PC-9 (cell line): Measurements from ENCODE around the gene POLE4. TPM values are rescaled to one million over a fixed set of nuclear protein-coding genes. Genes with fewer than 3 reads are reported as not detected.

Experiments
- BruUV-seq: library from RNA; stranded (reverse); fragments of 400-500 nt; replicated peaks from 2 replicates; lab custom pipeline; 2021; lab: Mats Ljungman, UMichigan
- CTCF ChIA-PET: fragments of 300-600 bp; sonication (Branson Sonifier 250); formaldehyde crosslinking; loops from one replicate; lab custom pipeline; 2022; ENCODE audit warnings: antibody characterized with exemption; lab: Charles Lee
- POLR2A ChIA-PET: fragments of 300-600 bp; sonication (Branson Sonifier 250); formaldehyde crosslinking; loops from one replicate; lab custom pipeline; 2022; ENCODE audit warnings: antibody characterized with exemption; ENCODE audit not compliant: unreplicated experiment; lab: Charles Lee
- DNase-seq, 2 experiments: peaks; one replicate each; pipeline versions ENCODE4 v3.0.0 to v3.0.0-alpha.2; 2015 to 2022; ENCODE audit warnings: mixed read lengths in 1 of 2
- H2AFZ ChIP-seq: fragments of 200-600 bp; sonication (generic); 2 replicates; pipeline ENCODE4 v1.8.1; 2017; ENCODE audit warnings: antibody characterized with exemption
- H3F3A ChIP-seq: fragments of 200-600 bp; sonication (generic); 2 replicates; pipeline ENCODE4 v1.8.1; 2017; ENCODE audit warnings: antibody characterized with exemption, mild to moderate bottlenecking, low read depth; ENCODE audit not compliant: insufficient read depth
- H3K27ac ChIP-seq: fragments of 200-600 bp; sonication (generic); 2 replicates; pipeline ENCODE4 v1.6.1; 2016; ENCODE audit warnings: mixed run types
- H3K27me3 ChIP-seq: fragments of 200-600 bp; sonication (generic); 2 replicates; pipeline ENCODE4 v1.6.1; 2016; ENCODE audit warnings: low read depth, mixed run types; ENCODE audit not compliant: insufficient read depth
- H3K36me3 ChIP-seq: fragments of 200-600 bp; sonication (generic); 2 replicates; pipeline ENCODE4 v1.6.1; 2016; ENCODE audit warnings: low read depth, mixed run types
- H3K4me1 ChIP-seq: fragments of 200-600 bp; sonication (generic); replicated peaks from 2 replicates; pipeline ENCODE4 v1.6.1; 2016; ENCODE audit warnings: mixed run types; ENCODE audit not compliant: insufficient read depth
- H3K4me2 ChIP-seq: fragments of 200-600 bp; sonication (generic); 2 replicates; pipeline ENCODE4 v1.6.1; 2017; ENCODE audit warnings: mixed run types
- H3K4me3 ChIP-seq: fragments of 200-600 bp; sonication (generic); 2 replicates; pipeline ENCODE4 v1.6.1; 2016; ENCODE audit warnings: mixed run types
- H3K79me2 ChIP-seq: fragments of 200-600 bp; sonication (generic); 2 replicates; pipeline ENCODE4 v1.6.1; 2017; ENCODE audit warnings: low read depth, mixed run types
- H3K9me2 ChIP-seq: fragments of 200-600 bp; sonication (generic); 2 replicates; pipeline ENCODE4 v1.8.1; 2017; ENCODE audit warnings: mild to moderate bottlenecking; ENCODE audit not compliant: insufficient read depth
- H3K9me3 ChIP-seq: fragments of 200-600 bp; sonication (generic); 2 replicates; pipeline ENCODE4 v1.8.1; 2016; ENCODE audit warnings: low read depth; ENCODE audit not compliant: insufficient read depth
- H4K20me1 ChIP-seq: fragments of 200-600 bp; sonication (generic); 2 replicates; pipeline ENCODE4 v1.8.1; 2017; ENCODE audit not compliant: insufficient read depth
- CTCF ChIP-seq: fragments of 200-600 bp; sonication (generic); conservative IDR thresholded peaks from 2 replicates; pipeline ENCODE4 v1.6.1; 2017; ENCODE audit warnings: mixed run types, antibody characterized with exemption, mild to moderate bottlenecking, moderate library complexity
- EZH2 ChIP-seq: fragments of 200-600 bp; sonication (generic); IDR thresholded peaks from 2 replicates; pipeline ENCODE4 v1.8.0; 2017; ENCODE audit warnings: antibody characterized with exemption, low read depth
- intact Hi-C: fragments of 100-400 bp; cut with micrococcal nuclease; formaldehyde crosslinking; loops from one replicate; pipeline ENCODE4 v1.10.0; 2022; ENCODE audit not compliant: unreplicated experiment
- total RNA-seq: library from RNA; stranded (reverse); gene quantifications from 2 replicates; pipeline ENCODE4 v1.2.3, GENCODE V29; 2021

POLE4 gene
- total RNA-seq, 1 experiment from 2014 or later = 53.8 TPM

GRCh38 chr2:74957886-74958273 lies 563 bp upstream of the POLE4 start:
- H3K9me3 ChIP-seq = no peaks in the 10 kb centered on the region; the same call in 1 of the 2 replicates
- intact Hi-C loops = no loop called here
- H2AFZ ChIP-seq = peak overlapping the region; percentile 97
- no TSS peak for BruUV-seq
- no peak for DNase-seq
- H4K20me1 ChIP-seq = no peaks in the 10 kb centered on the region
- no peaks in the 10 kb centered on the region for H3K27me3 ChIP-seq
- TF ChIP-seq EZH2 (no peak), CTCF (no peak)
- H3F3A ChIP-seq = peaks cover 4% of the 10 kb centered on the region; the same call in 1 of the 2 replicates
- peaks cover 19% of the 10 kb centered on the region; the same call in 1 of the 2 replicates for H3K36me3 ChIP-seq
- POLR2A ChIA-PET = no interaction called here
- peaks cover 10% of the 10 kb centered on the region; the same call in 1 of the 2 replicates for H3K4me1 ChIP-seq
- peak overlapping the region; percentile 78 for H3K27ac ChIP-seq
- H3K9me2 ChIP-seq = 0 out of 2 replicates have a peak, but pooled peaks cover 4% of the 10 kb centered on the region
- CTCF ChIA-PET = no interaction called here
- H3K4me3 ChIP-seq = peak overlapping the region; percentile 91
- peaks cover 6% of the 10 kb centered on the region; the same call in 1 of the 2 replicates for H3K79me2 ChIP-seq
- H3K4me2 ChIP-seq = peak overlapping the region; percentile 93

DNA sequence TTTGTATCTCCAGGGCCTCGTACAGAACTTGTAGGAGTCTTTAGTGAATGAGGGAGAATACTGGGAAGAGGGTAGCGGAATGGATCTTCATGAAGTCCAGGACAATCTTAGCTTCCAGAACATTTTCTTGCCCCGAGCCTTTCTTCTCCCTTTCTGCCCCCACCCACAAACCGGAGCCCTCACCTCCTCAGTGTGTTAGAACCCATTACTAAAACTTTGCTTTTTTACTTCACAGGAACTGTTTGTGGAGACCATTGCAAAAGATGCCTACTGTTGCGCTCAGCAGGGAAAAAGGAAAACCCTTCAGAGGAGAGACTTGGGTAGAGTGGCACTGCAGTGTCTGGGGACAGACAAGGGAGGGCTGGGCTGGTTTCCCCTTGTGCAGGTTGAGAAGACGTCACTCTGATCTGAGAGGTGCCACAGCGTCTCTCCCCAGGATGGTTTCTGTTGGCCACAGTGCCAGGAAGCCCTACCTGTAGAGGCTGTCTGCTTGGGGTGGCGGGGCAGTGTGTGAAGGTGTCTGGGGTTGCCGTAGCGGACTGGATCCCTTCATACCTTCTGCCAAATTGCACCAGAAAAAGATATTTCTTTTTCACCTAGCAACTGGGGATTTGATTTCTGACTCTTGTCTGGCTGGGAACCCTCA lies 786 bp downstream of the POLE4 start:
- Histone ChIP-seq H3K9me3 (no peaks in the 10 kb centered on the region; the same call in 1 of the 2 replicates), H2AFZ (peak overlapping the region; percentile 97), H3K9me2 (0 out of 2 replicates have a peak, but pooled peaks cover 4% of the 10 kb centered on the region), H3K4me3 (peak overlapping the region; percentile 91), H3K4me1 (peaks cover 10% of the 10 kb centered on the region; the same call in 1 of the 2 replicates), H3K79me2 (peaks cover 6% of the 10 kb centered on the region; the same call in 1 of the 2 replicates), H3F3A (peaks cover 4% of the 10 kb centered on the region; the same call in 1 of the 2 replicates), H3K36me3 (peaks cover 19% of the 10 kb centered on the region; the same call in 1 of the 2 replicates), H3K27me3 (no peaks in the 10 kb centered on the region), H4K20me1 (no peaks in the 10 kb centered on the region), H3K27ac (no peak overlapping the region), H3K4me2 (peak overlapping the region; percentile 93)
- POLR2A ChIA-PET = no interaction called here
- intact Hi-C loops = no loop called here
- CTCF ChIA-PET = no interaction called here
- DNase-seq = no peak
- TSS peak; percentile 59 for BruUV-seq
- TF ChIP-seq EZH2 (no peak), CTCF (no peak)

DNA sequence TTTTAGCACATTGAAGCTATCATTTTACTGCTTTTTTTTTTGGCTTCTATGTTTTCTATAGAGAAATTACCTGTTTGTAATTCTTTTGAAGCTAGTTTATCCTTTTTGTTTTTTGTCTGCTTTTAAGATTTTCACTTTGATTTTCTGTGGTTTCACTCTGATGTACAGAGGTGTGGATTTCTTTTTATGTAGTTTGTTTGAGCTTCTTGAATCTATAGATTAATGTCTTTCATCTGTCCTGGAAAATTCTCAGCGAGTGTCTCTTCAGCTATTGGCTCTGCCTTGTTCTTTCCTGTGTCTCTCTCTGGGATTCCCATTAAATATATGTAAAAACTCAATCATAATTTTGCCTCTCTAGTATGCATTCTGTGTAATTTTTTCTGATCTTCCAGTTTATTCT lies 8.4 kb downstream of the POLE4 start:
- H3F3A ChIP-seq = no peaks in the 10 kb centered on the region
- no peaks in the 10 kb centered on the region for H3K4me1 ChIP-seq
- peaks cover 8% of the 10 kb centered on the region; the same call in 1 of the 2 replicates for H3K9me3 ChIP-seq
- H3K27me3 ChIP-seq = no peaks in the 10 kb centered on the region
- CTCF ChIA-PET = interaction anchor here (0.6 kb wide), 1 partner anchor 47 kb away, joined by 3 read pairs; no protein-coding TSS in a partner anchor
- H3K79me2 ChIP-seq = no peaks in the 10 kb centered on the region
- no peak overlapping the region for H3K4me2 ChIP-seq
- TF ChIP-seq EZH2 = no peak
- TF ChIP-seq CTCF = no peak
- H2AFZ ChIP-seq = no peak overlapping the region
- 0 out of 2 replicates have a peak, but pooled peaks cover 9% of the 10 kb centered on the region for H3K36me3 ChIP-seq
- H4K20me1 ChIP-seq = no peaks in the 10 kb centered on the region
- POLR2A ChIA-PET = no interaction called here
- intact Hi-C loops = no loop called here
- no peak overlapping the region for H3K4me3 ChIP-seq
- DNase-seq = no peak
- H3K9me2 ChIP-seq = no peaks in the 10 kb centered on the region
- BruUV-seq = no TSS peak
- no peak overlapping the region for H3K27ac ChIP-seq
